ENCODE data around the gene MYO3B. TPM values are rescaled to one million over a fixed set of nuclear protein-coding genes. Genes with fewer than 3 reads are reported as not detected.
"Not testable (repeated sequence)": the region's sequence is repeated elsewhere in the genome, so short reads cannot be mapped to it uniquely, and the experiment has no call there.

The MYO3B gene
- total RNA-seq, 1 donor from 2014 or later: 0.05 TPM

- Histone ChIP-seq H3K36me3 (no peaks in the 10 kb centered on the region), H3K27ac (replicated peaks) (no peak overlapping the region), H3K4me1 (no peaks in the 10 kb centered on the region), H3K4me3 (no peak overlapping the region), H3K9me3 (replicated peaks) (no peaks in the 10 kb centered on the region), H3K27me3 (ENCODE audit: low read depth) (peaks cover 9% of the 10 kb centered on the region)
- intact Hi-C loops (cut with micrococcal nuclease): no loop called here
- no peak for DNase-seq
- TF ChIP-seq CTCF (IDR thresholded peaks at IDR 0.05; ENCODE audit: borderline replicate concordance): no peak
Observed at GRCh38 chr2:170601489-170601888, 423.5 kb downstream of the MYO3B start.

GRCh38 chr2:170605862-170606261 is 427.9 kb downstream of the MYO3B start:
- no peak for DNase-seq
- Histone ChIP-seq H3K36me3 (no peaks in the 10 kb centered on the region), H3K27me3 (ENCODE audit: low read depth) (peaks cover 9% of the 10 kb centered on the region), H3K9me3 (replicated peaks) (no peaks in the 10 kb centered on the region), H3K4me1 (no peaks in the 10 kb centered on the region), H3K4me3 (no peak overlapping the region), H3K27ac (replicated peaks) (no peak overlapping the region)
- TF ChIP-seq CTCF (IDR thresholded peaks at IDR 0.05; ENCODE audit: borderline replicate concordance): no peak
- intact Hi-C loops (cut with micrococcal nuclease): no loop called here

GRCh38 chr2:170607171-170607570 is 429.2 kb downstream of the MYO3B start:
- TF ChIP-seq CTCF (IDR thresholded peaks at IDR 0.05; ENCODE audit: borderline replicate concordance): no peak
- intact Hi-C loops (cut with micrococcal nuclease): no loop called here

GRCh38 chr2:170610615-170611014 is 432.7 kb downstream of the MYO3B start:
- DNase-seq: no peak
- no peaks in the 10 kb centered on the region for H3K9me3 ChIP-seq (replicated peaks)
- H3K36me3 ChIP-seq: no peaks in the 10 kb centered on the region
- no peak for TF ChIP-seq CTCF (IDR thresholded peaks at IDR 0.05; ENCODE audit: borderline replicate concordance)
- H3K27me3 ChIP-seq (ENCODE audit: low read depth): peaks cover 7% of the 10 kb centered on the region
- intact Hi-C loops (cut with micrococcal nuclease): no loop called here
- no peak overlapping the region for H3K4me3 ChIP-seq
- no peaks in the 10 kb centered on the region for H3K4me1 ChIP-seq
- H3K27ac ChIP-seq (replicated peaks): no peak overlapping the region

More at GRCh38 chr2:170607171-170607570, 429.2 kb downstream of the MYO3B start:
- Histone ChIP-seq H3K4me3 (no peak overlapping the region), H3K27me3 (ENCODE audit: low read depth) (peaks cover 9% of the 10 kb centered on the region), H3K36me3 (no peaks in the 10 kb centered on the region), H3K4me1 (no peaks in the 10 kb centered on the region), H3K9me3 (replicated peaks) (no peaks in the 10 kb centered on the region), H3K27ac (replicated peaks) (no peak overlapping the region)
- no peak for DNase-seq

GRCh38 chr2:170618948-170619347 is 441.0 kb downstream of the MYO3B start:
- H3K36me3 ChIP-seq; H3K4me3 ChIP-seq; intact Hi-C loops (cut with micrococcal nuclease); H3K4me1 ChIP-seq; DNase-seq; H3K27ac ChIP-seq (replicated peaks); H3K27me3 ChIP-seq (ENCODE audit: low read depth): not testable (repeated sequence)
- peaks cover 38% of the 10 kb centered on the region for H3K9me3 ChIP-seq (replicated peaks)

GRCh38 chr2:170635094-170635493 is 457.1 kb downstream of the MYO3B start:
- H3K9me3 ChIP-seq (replicated peaks); H3K4me3 ChIP-seq; H3K27ac ChIP-seq (replicated peaks); H3K4me1 ChIP-seq; H3K36me3 ChIP-seq; DNase-seq; intact Hi-C loops (cut with micrococcal nuclease): not testable (repeated sequence)
- H3K27me3 ChIP-seq (ENCODE audit: low read depth): peaks cover 19% of the 10 kb centered on the region

- DNase-seq: no peak
- H3K27me3 ChIP-seq (ENCODE audit: low read depth): peaks cover 12% of the 10 kb centered on the region
- no peaks in the 10 kb centered on the region for H3K36me3 ChIP-seq
- H3K4me1 ChIP-seq: no peaks in the 10 kb centered on the region
- TF ChIP-seq CTCF (IDR thresholded peaks at IDR 0.05; ENCODE audit: borderline replicate concordance): no peak
- intact Hi-C loops (cut with micrococcal nuclease): no loop called here
- H3K9me3 ChIP-seq (replicated peaks): peaks cover 4% of the 10 kb centered on the region
- H3K4me3 ChIP-seq: no peak overlapping the region
- H3K27ac ChIP-seq (replicated peaks): no peak overlapping the region
Observed at GRCh38 chr2:170639635-170640034, 461.7 kb downstream of the MYO3B start.
